HL-60 (cell line): Measurements from ENCODE around the gene IL4R.

Experiments
- CTCF ChIP-seq: IDR thresholded peaks from one replicate; pipeline ENCODE4 v1.5.1; 2011; ENCODE audit warnings: low read length, control low read depth, inconsistent platforms; ENCODE audit not compliant: insufficient read depth
- GABPA ChIP-seq: IDR thresholded peaks from 2 replicates; pipeline ENCODE4 v1.6.1; 2012; ENCODE audit warnings: low read depth
- POLR2AphosphoS5 ChIP-seq: IDR thresholded peaks from 2 replicates; pipeline ENCODE4 v1.6.1; 2012; ENCODE audit warnings: low read depth
- REST ChIP-seq: IDR thresholded peaks from 2 replicates; pipeline ENCODE4 v1.6.1; 2012; ENCODE audit warnings: low read depth; ENCODE audit not compliant: insufficient replicate concordance

- no peak for TF ChIP-seq REST
- TF ChIP-seq POLR2AphosphoS5, result no peak
- TF ChIP-seq CTCF, result no peak
- TF ChIP-seq GABPA, result no peak
Observed at GRCh38 chr16:27368358-27368722, 54.6 kb downstream of the IL4R start.
